Cortex of kidney (tissue), 1 donor: ENCODE measurements around the gene TMEM130.
"Not testable (repeated sequence)": the region's sequence is repeated elsewhere in the genome, so short reads cannot be mapped to it uniquely, and the experiment has no call there.

ENCODE experiments used
- DNase-seq: peaks from one replicate; lab custom pipeline; 2025; lab: John Stamatoyannopoulos, UW

Gene TMEM130

GRCh38 chr7:98877692-98878364, 8.0 kb upstream of the TMEM130 start:
- no peak for DNase-seq

- no peak for DNase-seq
Observed at GRCh38 chr7:98877146-98877545, 7.3 kb upstream of the TMEM130 start.

GRCh38 chr7:98875501-98875900, 5.7 kb upstream of the TMEM130 start:
- DNase-seq: no peak

- no peak for DNase-seq
Observed at GRCh38 chr7:98874942-98875341, 5.1 kb upstream of the TMEM130 start.

GRCh38 chr7:98873610-98874009, 3.8 kb upstream of the TMEM130 start:
- not testable (repeated sequence) for DNase-seq

- DNase-seq: no peak
Observed at GRCh38 chr7:98872328-98872924, 2.6 kb upstream of the TMEM130 start.

GRCh38 chr7:98870807-98871491, 1.1 kb upstream of the TMEM130 start:
- DNase-seq: no peak

- no peak for DNase-seq
Observed at GRCh38 chr7:98870121-98870651, 372 bp upstream of the TMEM130 start.

GRCh38 chr7:98869027-98869596, 702 bp downstream of the TMEM130 start:
- DNase-seq: no peak

GRCh38 chr7:98868450-98868849, 1.4 kb downstream of the TMEM130 start:
- no peak for DNase-seq

- DNase-seq: no peak
Observed at GRCh38 chr7:98866765-98867164, 3.0 kb downstream of the TMEM130 start.

GRCh38 chr7:98866351-98866750, 3.5 kb downstream of the TMEM130 start:
- DNase-seq: no peak

GRCh38 chr7:98864731-98865453, 4.9 kb downstream of the TMEM130 start:
- no peak for DNase-seq

- no peak for DNase-seq
Observed at GRCh38 chr7:98863601-98864000, 6.2 kb downstream of the TMEM130 start.

GRCh38 chr7:98862716-98863420, 6.9 kb downstream of the TMEM130 start:
- DNase-seq: no peak

- DNase-seq: no peak
Observed at GRCh38 chr7:98862203-98862602, 7.6 kb downstream of the TMEM130 start.

- no peak for DNase-seq
Observed at GRCh38 chr7:98860071-98860470, 9.7 kb downstream of the TMEM130 start.

GRCh38 chr7:98855610-98856422, 14.0 kb downstream of the TMEM130 start:
- DNase-seq: no peak

- no peak for DNase-seq
Observed at GRCh38 chr7:98852826-98853225, 17.0 kb downstream of the TMEM130 start.

GRCh38 chr7:98848918-98849317, 20.9 kb downstream of the TMEM130 start:
- DNase-seq: no peak

GRCh38 chr7:98842552-98842951, 27.3 kb downstream of the TMEM130 start:
- DNase-seq: not testable (repeated sequence)
